ENCODE results near the gene NAALADL2.

GRCh38 chr3:175267121-175267531 is 408.0 kb downstream of the NAALADL2 start:
- TF ChIP-seq POLR2A (IDR thresholded peaks at IDR 0.05; ENCODE audit: low read depth, low read length) (no peak), CTCF (IDR thresholded peaks at IDR 0.05; ENCODE audit: extremely low read depth in 1 of 2, insufficient read depth in 1 of 2, low read depth in 1 of 2, low read length in 2 of 2) (no peak)

All from endothelial cell of umbilical vein (primary cell).